Panc1 (cell line): ENCODE data around the gene ZNF512. TPM values are rescaled to one million over a fixed set of nuclear protein-coding genes. Genes with fewer than 3 reads are reported as not detected.

ENCODE experiments used
- ATAC-seq: fragments of 200-7000 bp; cut with Tn5 transposase; 2 replicates; pipeline ENCODE4 v1.9.1; 2020; ENCODE audit warnings: mild to moderate bottlenecking, moderate library complexity
- BruUV-seq: library from RNA; stranded (reverse); fragments of 400-500 nt; replicated peaks from 2 replicates; lab custom pipeline; 2021; lab: Mats Ljungman, UMichigan
- CTCF ChIA-PET: fragments of 300-600 bp; sonication (Branson Sonifier 250); formaldehyde crosslinking; loops from one replicate; lab custom pipeline; 2022; ENCODE audit warnings: antibody characterized with exemption; lab: Charles Lee
- POLR2A ChIA-PET: fragments of 300-600 bp; sonication (Branson Sonifier 250); formaldehyde crosslinking; loops from one replicate; lab custom pipeline; 2022; ENCODE audit warnings: antibody characterized with exemption; lab: Charles Lee
- DNase-seq: peaks from one replicate; pipeline ENCODE4 v3.0.0-alpha.2; 2010; ENCODE audit warnings: low read depth, low spot score
- H3K27ac ChIP-seq: 2 replicates; pipeline ENCODE4 v1.5.1; 2011; ENCODE audit warnings: mild to moderate bottlenecking, low read length, inconsistent platforms
- H3K27me3 ChIP-seq: fragments of 200-500 bp; sonication (Bioruptor generic); 2 replicates; pipeline ENCODE4 v1.6.0; 2014; ENCODE audit warnings: low read length, inconsistent platforms; ENCODE audit not compliant: control insufficient read depth, insufficient read depth
- H3K36me3 ChIP-seq: fragments of 200-500 bp; sonication (Bioruptor generic); 2 replicates; pipeline ENCODE4 v1.5.1; 2014; ENCODE audit warnings: inconsistent platforms, mild to moderate bottlenecking, low read length, moderate library complexity; ENCODE audit not compliant: control insufficient read depth, insufficient read depth
- H3K4me1 ChIP-seq: 2 replicates; pipeline ENCODE4 v1.5.1; 2011; ENCODE audit warnings: inconsistent platforms, mild to moderate bottlenecking, low read length, moderate library complexity; ENCODE audit not compliant: control insufficient read depth, insufficient read depth
- H3K4me3 ChIP-seq, 2 experiments: 2 replicates each; pipeline ENCODE4 v1.5.1; 2011 to 2012; ENCODE audit warnings: low read depth in 2 of 2, low read length in 2 of 2, mild to moderate bottlenecking in 2 of 2, inconsistent platforms in 1 of 2, moderate library complexity in 1 of 2
- H3K9me3 ChIP-seq: fragments of 200-500 bp; sonication (Bioruptor generic); 2 replicates; pipeline ENCODE4 v1.5.1; 2014; ENCODE audit warnings: low read depth, mild to moderate bottlenecking, inconsistent platforms, low read length, moderate library complexity; ENCODE audit not compliant: control insufficient read depth, insufficient read depth
- CTCF ChIP-seq: fragments of 450-650 bp; IDR thresholded peaks from 2 replicates; pipeline ENCODE4 v1.5.1; 2017; ENCODE audit warnings: mild to moderate bottlenecking
- POLR2AphosphoS5 ChIP-seq: IDR thresholded peaks from 2 replicates; pipeline ENCODE4 v1.6.1; 2012; ENCODE audit warnings: mild to moderate bottlenecking, low read depth, low read length, moderate library complexity
- REST ChIP-seq, 2 experiments: IDR thresholded peaks; 2 replicates each; pipeline ENCODE4 v1.6.1; 2011 to 2012; ENCODE audit warnings: low read depth in 2 of 2, control low read depth in 1 of 2, low read length in 1 of 2, mild to moderate bottlenecking in 1 of 2, moderate library complexity in 1 of 2; ENCODE audit not compliant: insufficient read depth in 1 of 2
- SIN3A ChIP-seq: IDR thresholded peaks from 2 replicates; pipeline ENCODE4 v1.6.1; 2012; ENCODE audit warnings: low read depth, mild to moderate bottlenecking, low read length, moderate library complexity, borderline replicate concordance; ENCODE audit not compliant: insufficient read depth
- TCF7L2 ChIP-seq: IDR thresholded peaks from 2 replicates; pipeline ENCODE4 v1.6.1; 2011; ENCODE audit warnings: mild to moderate bottlenecking, low read depth, low read length, inconsistent platforms
- in situ Hi-C: cut with HindIII; loops from 2 replicates; pipeline ENCODE4 v1.10.0; 2016; ENCODE audit warnings: low sequenced_read_pairs, low pct_unique_long_range_greater_than_20kb
- intact Hi-C: fragments of 100-400 bp; cut with micrococcal nuclease; formaldehyde crosslinking; loops from one replicate; pipeline ENCODE4 v1.10.0; 2022; ENCODE audit not compliant: unreplicated experiment
- total RNA-seq: library from RNA; stranded (reverse); gene quantifications from one replicate; pipeline ENCODE4 v1.2.1, GENCODE V29; 2021; ENCODE audit not compliant: unreplicated experiment

Gene ZNF512
- total RNA-seq, 1 experiment from 2014 or later = 12.8 TPM

- Histone ChIP-seq H3K27me3 (no peaks in the 10 kb centered on the region), H3K27ac (no peak overlapping the region), H3K4me1 (no peaks in the 10 kb centered on the region), H3K4me3 (no peak overlapping the region), H3K9me3 (no peaks in the 10 kb centered on the region), H3K36me3 (no peaks in the 10 kb centered on the region; the same call in 1 of the 2 replicates)
- ChIA-PET POLR2A (no interaction called here), CTCF (no interaction called here)
- ATAC-seq (no peak), DNase-seq (no peak)
- in situ Hi-C loops = no loop called here
- intact Hi-C loops = no loop called here
- BruUV-seq = no TSS peak
- TF ChIP-seq REST (IDR thresholded peaks at IDR 0.05; ENCODE audit: insufficient read depth in 1 of 2, low read depth in 2 of 2, low read length in 1 of 2) (no peak), SIN3A (no peak), CTCF (no peak), TCF7L2 (no peak), POLR2AphosphoS5 (no peak)
Measured at GRCh38 chr2:27615316-27615715, 32.5 kb downstream of the ZNF512 start.

- ATAC-seq (no peak), DNase-seq (no peak)
- TF ChIP-seq POLR2AphosphoS5 = no peak
- peak; percentile 36; the same call in 1 of the 2 replicates for TF ChIP-seq CTCF
- no peak for TF ChIP-seq REST (IDR thresholded peaks at IDR 0.05; ENCODE audit: insufficient read depth in 1 of 2, low read depth in 2 of 2, low read length in 1 of 2)
- no peak for TF ChIP-seq SIN3A
- TF ChIP-seq TCF7L2 = no peak
- H3K4me3 ChIP-seq = no peak overlapping the region
- H3K9me3 ChIP-seq = no peaks in the 10 kb centered on the region
- in situ Hi-C loops (loop anchor here (5.0 kb wide), 1 partner anchor 34 kb away; no protein-coding TSS in a partner anchor), intact Hi-C loops (no loop called here)
- ChIA-PET POLR2A (no interaction called here), CTCF (interaction anchor here (0.7 kb wide), 1 partner anchor 14 kb away, joined by 3 read pairs; no protein-coding TSS in a partner anchor)
- H3K27me3 ChIP-seq = no peaks in the 10 kb centered on the region
- H3K4me1 ChIP-seq = no peaks in the 10 kb centered on the region
- no peak overlapping the region for H3K27ac ChIP-seq
- no peaks in the 10 kb centered on the region; the same call in 1 of the 2 replicates for H3K36me3 ChIP-seq
- BruUV-seq = no TSS peak
Measured at GRCh38 chr2:27621524-27621923, 38.7 kb downstream of the ZNF512 start.
